Mesenteric fat pad (tissue), 1 donor: ENCODE data around the gene ANKRD11. TPM values are rescaled to one million over a fixed set of nuclear protein-coding genes. Genes with fewer than 3 reads are reported as not detected.
"Not testable (repeated sequence)": the region's sequence is repeated elsewhere in the genome, so short reads cannot be mapped to it uniquely, and the experiment has no call there.

Experiments
- DNase-seq: peaks from one replicate; pipeline ENCODE4 v3.0.0-alpha.2; 2020; ENCODE audit warnings: low spot score
- total RNA-seq: library from RNA; stranded (reverse); fragmentation: NEBNext Ultra II Directional; extraction: Animal tissue kit (Norgen Biotek cat#: 25700); gene quantifications from one replicate; pipeline ENCODE4 v1.2.1, GENCODE V29; 2021
- donor health status: DM: yes; HTN: yes; CAD: no.

The ANKRD11 gene
- total RNA-seq, 1 donor from 2014 or later, result 120 TPM

DNA sequence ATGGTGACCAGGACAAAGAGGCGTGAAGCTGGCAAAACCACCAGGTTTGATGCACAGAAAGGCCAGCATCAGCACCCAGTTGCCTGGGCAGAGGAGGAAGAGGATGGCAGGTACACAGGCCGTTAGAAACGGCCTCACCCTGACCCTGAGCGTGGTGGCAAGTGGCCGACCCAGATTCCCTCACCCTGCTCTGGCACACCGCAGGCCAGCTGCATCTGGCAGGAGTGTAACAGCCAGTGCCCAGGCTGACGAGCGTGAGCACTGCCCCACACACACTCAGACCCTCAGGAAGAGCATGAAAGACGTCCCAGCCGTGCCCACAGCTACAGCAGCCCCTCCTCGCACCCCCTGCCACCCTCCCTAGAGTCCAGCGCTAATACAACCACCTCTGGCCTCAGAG lies 82.0 kb downstream of the ANKRD11 start:
- no peak for DNase-seq

DNA sequence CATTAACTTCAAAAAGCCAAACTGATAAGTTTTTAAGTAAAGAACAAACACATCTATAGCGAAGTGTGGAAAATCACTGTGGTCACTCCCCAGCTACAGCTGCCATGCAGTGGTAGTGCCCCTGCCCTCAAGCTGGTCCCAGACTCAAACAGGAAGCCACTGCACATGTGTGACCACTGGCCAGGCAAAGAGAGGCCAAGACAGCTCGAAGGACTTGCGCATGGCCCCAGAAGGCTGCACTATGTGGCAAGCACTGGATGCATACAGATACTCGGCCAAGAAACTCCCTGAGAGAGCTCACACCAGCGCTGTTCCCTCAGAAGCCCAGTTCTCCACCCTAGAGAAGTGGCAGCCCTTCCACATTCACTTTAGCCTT lies 82.4 kb downstream of the ANKRD11 start:
- no peak for DNase-seq

DNA sequence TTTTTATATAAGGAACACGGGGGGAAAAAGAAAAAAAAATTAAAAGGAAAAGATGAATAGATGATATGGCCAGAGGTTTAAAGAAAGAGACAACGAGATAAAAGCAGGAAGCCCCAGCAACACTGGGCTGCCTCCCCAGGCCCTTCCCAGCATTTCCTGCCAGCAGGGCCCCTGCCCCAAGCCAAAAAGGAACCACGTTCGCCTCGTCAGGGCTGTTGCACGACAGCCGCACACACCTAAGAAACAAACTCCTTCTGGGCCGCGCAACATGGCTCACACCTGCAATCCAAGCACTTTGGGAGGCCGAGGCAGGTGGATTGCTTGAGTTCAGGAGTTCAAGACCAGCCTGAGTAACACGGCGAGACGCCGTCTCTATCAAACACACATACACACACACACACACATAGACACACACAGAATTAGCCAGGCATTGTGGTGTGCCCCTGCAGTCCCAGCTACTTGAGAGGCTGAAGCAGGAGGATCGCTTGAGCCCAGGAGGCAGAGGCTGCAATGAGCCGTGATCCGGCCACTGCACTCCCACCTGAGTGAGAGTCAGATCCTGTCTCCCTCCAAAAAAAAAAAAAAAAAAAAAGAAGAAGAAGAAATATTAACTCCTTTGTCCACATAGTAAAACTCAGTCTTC lies 83.0 kb downstream of the ANKRD11 start:
- DNase-seq, result no peak

DNA sequence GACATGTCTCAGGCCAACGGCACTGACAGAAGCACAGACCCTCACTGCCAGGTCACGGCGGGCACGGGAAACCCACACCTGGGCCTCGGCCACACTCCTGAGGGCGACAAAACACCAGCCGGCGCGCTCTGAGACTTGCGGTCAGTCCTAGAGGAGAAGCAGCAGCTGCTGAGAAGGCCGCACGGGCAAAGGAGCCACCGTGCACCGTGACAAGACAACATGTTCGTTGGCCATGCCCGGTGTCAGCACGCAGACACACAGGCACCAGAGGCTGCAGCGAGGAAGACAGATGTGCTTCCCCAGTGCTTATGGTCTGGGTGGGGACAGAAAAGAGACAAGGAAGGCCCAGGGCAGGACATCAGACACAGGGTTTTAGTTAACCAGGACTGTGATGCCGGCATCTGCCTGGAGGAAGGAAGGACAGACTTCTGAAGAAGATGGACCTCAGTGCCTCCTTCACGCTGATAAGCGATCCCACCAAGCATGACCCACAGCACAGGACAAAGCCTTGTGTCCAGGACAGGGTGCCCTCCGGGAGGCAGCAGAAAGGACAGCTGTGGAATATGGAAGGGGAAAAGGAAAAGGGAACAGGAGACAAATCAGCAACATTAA lies 84.0 kb downstream of the ANKRD11 start:
- DNase-seq, result no peak

DNA sequence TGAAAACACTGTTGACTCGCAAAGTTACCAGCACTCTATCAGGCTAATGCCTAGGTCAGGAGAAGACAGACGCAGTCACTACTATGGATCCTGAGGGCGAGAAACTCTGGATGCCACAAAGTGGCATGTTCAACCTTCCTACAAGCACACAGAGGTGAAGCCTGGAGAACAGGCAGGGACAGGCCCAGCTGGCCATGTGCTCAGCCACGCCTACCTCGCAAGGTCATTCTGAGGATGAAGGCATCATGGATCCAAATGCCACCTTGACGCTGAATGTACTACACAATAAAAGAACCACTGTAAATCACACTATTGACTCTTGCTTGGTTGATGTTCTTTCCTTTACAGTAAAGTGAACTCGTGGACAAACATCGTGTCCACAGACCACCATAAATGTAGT lies 85.8 kb downstream of the ANKRD11 start:
- no peak for DNase-seq

DNA sequence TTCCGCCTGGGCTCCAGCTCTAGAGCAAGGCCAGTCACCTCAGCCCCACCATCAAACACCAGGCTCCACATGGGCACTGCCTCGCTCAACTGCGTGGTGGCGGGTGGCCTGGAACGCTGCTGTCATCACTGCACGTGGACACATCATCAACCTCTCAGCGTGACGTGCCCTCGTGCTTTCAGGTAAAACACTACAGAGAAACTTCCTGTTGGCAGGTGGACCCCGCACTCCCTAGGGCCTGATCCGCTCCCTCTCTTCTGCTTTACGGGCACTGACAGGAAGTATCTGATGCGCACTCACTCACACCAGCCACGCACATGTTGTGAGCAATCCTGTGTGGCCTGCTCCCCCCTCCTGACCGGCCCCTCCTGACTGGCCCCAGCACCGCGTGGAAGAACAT lies 87.4 kb downstream of the ANKRD11 start:
- no peak for DNase-seq

DNA sequence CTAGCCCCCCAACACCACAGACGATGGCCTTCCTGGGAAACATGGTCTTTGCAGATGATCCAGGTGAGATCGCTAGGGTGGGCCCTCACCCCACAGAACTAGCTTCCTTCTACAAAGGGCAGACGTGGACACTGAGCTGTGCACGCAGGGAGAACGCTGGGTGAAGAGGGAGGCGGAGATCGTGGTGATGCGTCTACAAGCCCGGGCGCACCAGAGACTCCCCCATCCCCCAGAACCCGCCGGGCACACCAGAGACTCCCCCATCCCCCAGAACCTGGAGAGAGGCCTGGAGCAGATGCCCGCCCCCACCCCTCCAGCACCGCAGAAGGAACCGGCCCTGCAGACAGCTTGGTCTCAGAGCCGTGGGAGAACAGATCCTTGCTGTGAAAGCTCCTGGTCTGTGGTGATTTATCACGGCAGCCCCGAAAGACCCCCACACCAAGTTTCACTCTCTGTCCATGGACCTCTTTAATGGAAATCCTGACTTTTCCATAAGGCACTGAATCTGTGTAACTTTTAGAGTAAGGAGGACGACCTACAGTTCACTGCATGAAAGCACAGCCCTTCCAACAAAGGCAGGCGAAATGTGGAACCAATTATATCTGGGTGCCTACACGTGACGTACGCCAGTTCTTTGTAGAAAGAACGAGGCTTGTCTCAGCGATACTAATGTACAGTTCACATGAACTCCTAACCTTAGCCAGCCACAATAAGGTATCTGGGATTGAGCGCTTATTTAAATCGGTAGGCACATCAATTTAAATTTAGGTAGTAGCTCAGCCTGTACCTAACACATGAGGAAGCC lies 88.5 kb downstream of the ANKRD11 start:
- no peak for DNase-seq

DNA sequence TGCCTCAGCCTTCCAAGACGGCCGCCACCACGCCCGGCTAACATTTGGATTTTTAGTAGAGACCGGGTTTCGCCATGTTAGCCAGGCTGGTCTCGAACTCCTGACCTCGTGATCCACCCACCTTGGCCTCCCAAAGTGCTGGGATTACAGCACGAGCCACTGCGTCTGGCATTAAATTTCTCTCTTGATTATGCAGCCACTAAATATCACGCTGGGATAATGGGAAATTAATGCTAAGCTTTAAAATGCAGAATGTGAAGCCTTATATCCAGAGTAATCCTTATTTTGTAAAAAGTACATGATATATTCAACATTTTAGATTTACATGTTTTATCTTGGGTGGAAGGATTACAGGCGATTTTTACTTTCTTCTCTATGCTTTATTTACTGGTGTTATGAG lies 89.2 kb downstream of the ANKRD11 start:
- DNase-seq, result no peak

DNA sequence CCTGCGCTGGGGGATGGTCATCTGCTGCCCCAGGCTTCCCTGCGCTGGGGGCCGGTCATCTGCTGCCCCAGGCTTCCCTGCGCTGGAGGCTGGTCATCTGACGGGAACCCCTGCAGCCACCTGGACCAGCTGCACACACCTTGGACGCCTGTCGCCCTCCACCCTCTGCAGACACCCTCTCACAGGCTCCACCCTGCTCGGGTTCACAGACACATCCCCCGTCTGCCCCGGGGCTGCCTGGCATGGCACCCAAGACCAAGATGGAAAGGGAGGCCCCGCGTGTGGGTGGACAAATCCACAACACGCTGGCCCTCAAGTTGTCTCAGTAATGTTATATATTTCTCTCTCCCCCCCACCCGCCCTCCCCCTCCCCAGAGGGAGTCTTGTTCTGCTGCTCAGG lies 89.6 kb downstream of the ANKRD11 start:
- no peak for DNase-seq

DNA sequence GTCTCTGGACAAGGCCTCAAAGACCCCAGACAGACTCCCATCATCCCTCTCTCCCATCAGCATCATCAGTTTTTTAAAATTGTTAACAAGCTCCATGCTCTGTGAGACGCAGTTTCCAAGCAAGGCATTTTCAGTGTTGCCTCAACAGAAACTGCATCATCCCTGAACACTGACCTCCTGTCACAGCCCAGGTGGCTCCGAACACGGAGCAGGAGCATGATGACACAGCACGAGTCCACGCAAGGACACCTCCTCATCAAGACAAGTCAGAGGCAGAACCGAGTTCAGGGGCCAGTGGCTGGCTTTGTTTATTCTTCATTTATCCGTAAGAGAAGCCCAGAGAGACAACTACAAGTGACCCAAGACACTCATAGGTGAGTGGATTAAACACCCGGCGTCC lies 91.4 kb downstream of the ANKRD11 start:
- no peak for DNase-seq

DNA sequence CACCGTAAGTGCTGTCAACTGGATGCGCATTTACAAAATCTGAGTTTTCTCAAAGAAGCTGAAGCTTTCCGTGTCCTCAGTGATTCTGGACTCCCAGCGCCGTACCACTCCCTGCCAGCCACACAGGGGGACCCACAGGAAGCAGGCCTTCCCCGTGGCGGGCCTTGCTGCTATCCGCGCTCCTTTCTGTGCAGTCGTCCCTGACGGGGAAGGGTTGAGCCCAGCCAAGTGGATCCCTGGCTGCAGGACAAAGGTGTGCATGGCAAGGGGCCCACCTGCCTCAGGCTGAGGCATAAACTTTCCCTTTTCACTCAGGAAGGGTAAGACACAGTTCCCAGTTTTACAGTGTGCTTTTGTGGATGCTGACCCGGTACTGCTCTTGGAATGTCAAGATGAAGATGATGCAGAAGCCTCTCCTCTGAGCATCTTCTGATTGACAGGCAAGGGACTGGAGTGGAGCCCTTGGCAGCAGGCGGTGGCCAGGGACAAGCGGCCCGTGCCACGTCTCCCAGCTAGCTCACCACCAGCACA lies 93.0 kb downstream of the ANKRD11 start:
- no peak for DNase-seq

DNA sequence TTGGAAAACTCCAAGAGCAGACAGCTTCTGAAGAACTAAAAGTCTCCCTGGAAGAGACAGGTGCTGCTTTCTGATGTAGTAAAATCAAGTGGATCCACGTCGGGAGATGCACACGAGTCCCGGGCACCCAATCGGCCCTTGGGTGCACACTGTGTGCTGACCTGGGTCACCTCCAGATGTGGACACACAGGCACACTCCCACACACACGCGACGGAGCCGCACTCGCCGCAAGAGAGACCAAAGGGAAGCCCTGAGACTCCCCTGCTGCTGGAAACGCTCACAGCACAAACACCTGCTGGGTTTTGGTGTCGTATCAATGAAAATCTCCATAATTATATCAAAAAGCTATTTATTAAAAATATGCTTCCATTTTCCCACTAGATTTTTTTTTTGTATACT lies 94.2 kb downstream of the ANKRD11 start:
- no peak for DNase-seq

DNA sequence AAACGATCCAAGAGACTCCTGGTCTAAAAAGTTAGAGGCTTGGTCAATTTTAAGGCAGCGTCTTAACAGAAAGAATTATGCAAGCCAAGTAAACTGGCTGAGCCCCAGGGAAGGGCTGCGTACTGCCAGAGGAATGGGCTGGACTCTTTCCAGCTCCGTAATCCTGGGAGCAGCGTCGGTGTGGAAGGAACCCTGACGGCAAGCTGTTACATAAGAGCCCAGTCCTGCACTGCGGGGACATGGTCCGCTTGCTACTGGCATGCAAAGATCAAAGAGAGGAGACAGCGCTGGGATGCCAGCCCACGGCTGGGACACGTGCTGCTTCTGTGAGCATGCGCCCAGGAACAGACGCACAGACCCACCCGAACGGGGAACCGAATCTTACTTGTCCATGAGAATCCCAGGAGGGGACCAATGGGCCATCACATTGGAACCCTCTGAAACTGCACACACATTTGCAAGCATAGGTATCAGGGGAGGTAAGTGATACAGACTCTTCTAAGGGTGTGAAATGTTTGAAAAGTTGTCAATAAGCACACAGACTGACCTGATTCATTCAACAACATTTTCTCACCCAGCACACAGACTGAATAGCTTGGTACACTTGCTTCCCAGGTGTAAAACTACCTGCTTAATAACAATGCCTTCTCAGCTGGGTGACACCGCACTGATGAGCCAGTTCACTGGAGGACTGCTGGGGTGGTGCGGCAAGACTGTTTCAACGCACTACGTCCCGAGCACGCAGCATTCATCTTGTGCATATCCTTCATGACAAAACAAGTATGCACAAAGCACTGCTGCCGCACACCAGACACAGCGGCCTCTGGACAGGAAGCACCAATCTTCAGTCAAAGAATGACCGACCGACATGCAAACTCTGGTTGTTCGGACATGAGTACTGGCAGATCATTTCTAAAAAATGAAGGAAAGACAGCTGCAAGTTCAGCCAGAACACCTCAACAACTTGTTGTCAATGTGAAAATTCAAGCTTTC lies 94.9 kb downstream of the ANKRD11 start:
- no peak for DNase-seq

DNA sequence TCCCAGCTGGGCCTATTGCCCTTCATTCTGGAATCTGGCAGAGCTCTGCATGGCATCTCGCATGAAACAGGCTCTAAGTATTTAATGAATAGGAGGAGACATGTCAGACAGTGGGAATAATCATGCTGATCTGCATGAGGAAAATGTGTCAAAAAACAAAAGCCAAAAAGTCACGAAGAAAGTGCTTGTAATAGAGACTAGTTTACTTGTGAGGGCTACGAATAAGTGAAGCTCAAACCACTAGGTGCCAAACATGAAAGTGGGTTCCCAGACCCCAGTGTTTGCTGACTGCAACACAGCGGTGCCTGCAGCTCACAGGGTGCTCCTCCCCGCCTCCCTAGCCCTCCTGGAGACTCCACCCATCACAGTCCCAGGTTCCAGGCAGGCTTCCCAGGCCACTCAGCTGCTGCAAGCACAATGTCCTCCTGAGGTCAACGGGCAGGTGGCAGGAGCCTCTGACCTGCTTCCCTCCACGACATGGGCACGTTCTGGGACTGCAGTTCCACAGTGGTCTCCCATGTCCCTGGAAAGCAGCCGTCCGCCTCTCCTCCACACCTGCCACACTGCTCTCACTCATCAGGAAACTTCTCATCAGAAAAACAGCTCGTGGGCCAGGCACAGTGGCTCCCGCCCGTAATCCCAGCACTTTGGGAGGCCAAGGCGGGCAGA lies 96.5 kb downstream of the ANKRD11 start:
- DNase-seq, result no peak

DNA sequence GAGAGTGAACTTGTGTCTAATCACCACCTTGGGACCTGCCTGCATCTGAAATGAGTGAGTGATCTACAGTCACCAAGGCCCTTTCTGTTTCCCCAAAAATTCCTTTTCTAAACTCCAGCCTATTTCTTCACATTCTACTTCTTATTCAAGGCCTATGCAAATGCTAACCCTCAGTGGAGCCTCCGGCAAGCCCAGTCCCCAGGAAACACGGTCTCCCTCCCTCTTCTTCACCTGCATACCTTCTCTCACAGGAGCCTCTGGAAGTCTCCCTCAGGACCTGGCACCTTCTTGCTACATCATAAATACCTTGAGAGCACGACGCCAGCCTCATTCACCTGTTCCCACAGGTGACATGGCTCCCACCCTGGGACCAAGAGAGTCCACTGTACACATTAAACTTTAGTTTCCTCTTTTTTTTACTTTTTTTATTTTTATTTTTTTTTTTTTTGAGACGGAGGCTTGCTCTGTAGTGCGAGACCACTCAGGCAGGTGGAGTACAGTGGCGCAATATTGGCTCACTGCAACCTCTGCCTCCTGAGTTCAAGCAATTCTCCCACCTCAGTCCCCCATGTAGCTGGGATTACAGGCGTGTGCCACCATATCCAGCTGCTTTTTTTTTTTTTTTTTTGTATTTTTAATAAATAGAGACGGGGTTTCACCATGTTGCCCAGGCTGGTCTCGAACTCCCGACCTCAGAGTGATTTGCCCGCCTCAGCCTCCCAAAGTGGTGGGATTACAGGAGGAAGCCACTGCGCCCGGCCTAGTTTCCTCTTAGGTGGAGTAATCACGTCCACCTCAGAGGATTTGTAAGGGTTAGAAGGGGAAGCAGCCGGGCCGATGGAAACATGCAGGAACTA lies 97.3 kb downstream of the ANKRD11 start:
- no peak for DNase-seq

DNA sequence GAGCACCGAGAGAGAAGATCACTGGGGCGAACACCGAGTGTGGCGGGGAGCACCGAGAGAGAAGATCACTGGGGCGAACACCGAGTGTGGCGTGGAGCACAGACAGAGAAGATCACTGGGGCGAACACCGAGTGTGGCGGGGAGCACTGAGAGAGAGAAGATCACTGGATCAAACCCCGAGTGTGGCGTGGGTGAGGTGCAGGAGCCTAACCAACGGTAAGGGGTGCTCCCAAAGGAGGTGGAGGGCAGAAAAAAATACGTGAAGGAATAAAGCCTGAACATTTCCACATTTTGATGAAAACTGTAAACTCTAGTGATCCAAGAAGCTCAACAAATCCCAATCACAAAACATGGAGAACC lies 100.2 kb downstream of the ANKRD11 start:
- not testable (repeated sequence) for DNase-seq

DNA sequence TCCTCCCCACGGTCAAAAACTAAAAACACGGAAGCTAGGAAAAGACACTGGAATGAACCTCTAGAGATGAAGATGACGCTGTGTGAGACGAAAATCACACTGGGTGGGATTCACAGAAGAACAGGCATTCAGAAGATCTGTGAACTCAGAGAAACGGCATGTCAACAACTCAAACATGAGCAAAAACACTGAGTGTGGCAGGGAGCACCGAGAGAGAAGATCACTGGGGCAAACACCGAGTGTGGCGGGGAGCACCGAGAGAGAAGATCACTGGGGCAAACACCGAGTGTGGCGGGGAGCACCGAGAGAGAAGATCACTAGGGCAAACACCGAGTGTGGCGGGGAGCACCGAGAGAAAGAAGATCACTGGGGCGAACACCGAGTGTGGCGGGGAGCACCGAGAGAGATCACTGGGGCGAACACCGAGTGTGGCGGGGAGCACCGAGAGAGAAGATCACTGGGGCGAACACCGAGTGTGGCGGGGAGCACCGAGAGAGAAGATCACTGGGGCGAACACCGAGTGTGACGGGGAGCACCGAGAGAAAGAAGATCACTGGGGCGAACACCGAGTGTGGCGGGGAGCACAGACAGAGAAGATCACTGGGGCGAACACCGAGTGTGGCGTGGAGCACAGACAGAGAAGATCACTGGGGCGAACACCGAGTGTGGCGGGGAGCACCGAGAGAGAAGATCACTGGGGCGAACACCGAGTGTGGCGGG lies 100.7 kb downstream of the ANKRD11 start:
- DNase-seq, result not testable (repeated sequence)

DNA sequence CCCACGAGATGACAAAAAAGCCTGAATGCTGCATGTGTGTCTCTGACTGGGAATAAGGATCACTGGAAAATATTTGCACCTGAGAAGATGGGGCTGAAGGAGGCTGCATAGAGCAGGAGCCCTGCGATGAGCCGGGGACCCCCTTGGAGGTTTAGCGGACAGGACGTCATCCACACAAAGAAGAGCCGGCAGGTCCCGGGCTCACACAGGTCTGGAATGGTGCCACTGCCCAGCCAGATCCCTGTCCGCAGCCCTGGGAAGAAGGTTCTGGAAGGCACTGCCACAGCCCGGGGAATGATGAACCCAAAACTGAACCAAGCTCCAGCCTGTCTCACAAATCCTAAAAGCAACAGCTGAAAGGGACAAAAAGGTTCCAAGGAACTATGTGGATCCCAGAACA lies 101.8 kb downstream of the ANKRD11 start:
- no peak for DNase-seq
